Gastrocnemius medialis (tissue), 4 donors: ENCODE results near the gene NXN.

Source experiments
- CTCF ChIP-seq, 5 experiments: fragments of 450-650 bp in 3 of 5; fragments of 200-600 bp in 2 of 5; sonication (generic) in 2 of 5; IDR thresholded peaks in 4 of 5; conservative IDR thresholded peaks in 1 of 5; 1 replicate in 4 of 5; 2 replicates in 1 of 5; pipeline ENCODE4 v1.5.1; 2016 to 2019; ENCODE audit warnings: antibody characterized with exemption in 5 of 5, mild to moderate bottlenecking in 3 of 5, moderate library complexity in 3 of 5
- POLR2A ChIP-seq, 2 donors: fragments of 450-650 bp; IDR thresholded peaks; one replicate each; pipeline ENCODE4 v1.6.1; 2017; ENCODE audit warnings: antibody characterized with exemption in 2 of 2, mild to moderate bottlenecking in 2 of 2, moderate library complexity in 2 of 2

- no peak for TF ChIP-seq CTCF (IDR thresholded peaks at IDR 0.05 in 4 of 5, conservative IDR thresholded peaks at IDR 0.05 in 1 of 5)
- no peak for TF ChIP-seq POLR2A (IDR thresholded peaks at IDR 0.05)
These were observed 176.4 kb downstream of the NXN start for GRCh38 chr17:802901-803881.
